Measurements from ENCODE around the gene MYO1C.
A peak's percentile ranks its signal among the peaks of the same experiment; 100 is the strongest.
"Not testable (repeated sequence)": the region's sequence is repeated elsewhere in the genome, so short reads cannot be mapped to it uniquely, and the experiment has no call there.

MYO1C gene

GRCh38 chr17:1492249-1493206, at the start of gene MYO1C:
TSS of gene MYO1C (minus strand) at chr17:1492686. CDS start at chr17:1492487, 199 bp downstream.
- DNase-seq, result no peak

- no peak for DNase-seq
Observed at GRCh38 chr17:1541367-1541904, 49.0 kb upstream of the MYO1C start.

- no peak for DNase-seq
Observed at GRCh38 chr17:1539811-1540210, 47.3 kb upstream of the MYO1C start.

- DNase-seq, result no peak
Observed at GRCh38 chr17:1535737-1536136, 43.3 kb upstream of the MYO1C start.

- no peak for DNase-seq
Observed at GRCh38 chr17:1533661-1534325, 41.3 kb upstream of the MYO1C start.

- DNase-seq, result no peak
Observed at GRCh38 chr17:1532836-1533602, 40.5 kb upstream of the MYO1C start.

GRCh38 chr17:1529863-1530262, 37.4 kb upstream of the MYO1C start:
- DNase-seq, result no peak

GRCh38 chr17:1526876-1527275, 34.4 kb upstream of the MYO1C start:
- DNase-seq, result not testable (repeated sequence)

- no peak for DNase-seq
Observed at GRCh38 chr17:1522626-1523025, 30.1 kb upstream of the MYO1C start.

GRCh38 chr17:1521086-1521640, 28.7 kb upstream of the MYO1C start:
- DNase-seq, result no peak

GRCh38 chr17:1519678-1520077, 27.2 kb upstream of the MYO1C start:
- DNase-seq, result no peak

GRCh38 chr17:1518410-1518809, 25.9 kb upstream of the MYO1C start:
- no peak for DNase-seq

- peak; percentile 91 for DNase-seq
Observed at GRCh38 chr17:1516388-1517161, 24.1 kb upstream of the MYO1C start, which contains the start of gene INPP5K. TSS of gene INPP5K (minus strand) at chr17:1516612. CDS start at chr17:1516499, 113 bp downstream.

GRCh38 chr17:1515640-1516387, 23.3 kb upstream of the MYO1C start:
- DNase-seq, result no peak

GRCh38 chr17:1512351-1512750, 19.9 kb upstream of the MYO1C start:
- DNase-seq, result no peak

GRCh38 chr17:1511756-1512321, 19.4 kb upstream of the MYO1C start:
- no peak for DNase-seq

GRCh38 chr17:1511290-1511689, 18.8 kb upstream of the MYO1C start:
- DNase-seq, result no peak

- DNase-seq, result no peak
Observed at GRCh38 chr17:1509290-1509881, 16.9 kb upstream of the MYO1C start.

- not testable (repeated sequence) for DNase-seq
Observed at GRCh38 chr17:1508709-1509108, 16.2 kb upstream of the MYO1C start.

- DNase-seq, result no peak
Observed at GRCh38 chr17:1506649-1507267, 14.3 kb upstream of the MYO1C start.
